Heart left ventricle (tissue), 16 donors: ENCODE data around the gene CLGN. TPM values are rescaled to one million over a fixed set of nuclear protein-coding genes. Genes with fewer than 3 reads are reported as not detected.
A peak's percentile ranks its signal among the peaks of the same experiment; 100 is the strongest.

Experiments
- ATAC-seq, 4 donors: fragments of 200-7000 bp; cut with Tn5 transposase; one replicate each; pipeline ENCODE4 v1.9.1; 2020 to 2022; ENCODE audit warnings: moderate library complexity in 4 of 4, mild to moderate bottlenecking in 3 of 4, moderate number of reproducible peaks in 1 of 4
- DNase-seq, 5 donors: peaks; one replicate each; pipeline ENCODE4 v3.0.0-alpha.2; 2020
- H3K27ac ChIP-seq, 12 donors: fragments of 200-600 bp; sonication (generic) in 4 of 12; one replicate each; pipeline versions ENCODE4 v1.5.0 to v1.8.0; 2016 to 2022; ENCODE audit warnings: mild to moderate bottlenecking in 2 of 12
- H3K27me3 ChIP-seq, 9 donors: fragments of 200-600 bp; sonication (generic) in 2 of 9; one replicate each; pipeline versions ENCODE4 v1.5.1 to v1.8.0; 2016 to 2022; ENCODE audit warnings: mild to moderate bottlenecking in 3 of 9
- H3K36me3 ChIP-seq, 9 donors: fragments of 200-600 bp; sonication (generic) in 2 of 9; one replicate each; pipeline versions ENCODE4 v1.5.0 to v1.8.0; 2018 to 2022; ENCODE audit warnings: mild to moderate bottlenecking in 2 of 9
- H3K4me1 ChIP-seq, 12 donors: fragments of 200-600 bp; sonication (generic) in 4 of 12; one replicate each; pipeline versions ENCODE4 v1.5.0 to v1.8.0; 2016 to 2022; ENCODE audit warnings: mild to moderate bottlenecking in 3 of 12
- H3K4me3 ChIP-seq, 12 donors: fragments of 200-600 bp; sonication (generic) in 4 of 12; one replicate each; pipeline versions ENCODE4 v1.5.0 to v1.8.0; 2017 to 2022; ENCODE audit warnings: mild to moderate bottlenecking in 9 of 12, moderate library complexity in 4 of 12
- H3K9me3 ChIP-seq, 12 donors: fragments of 200-600 bp; sonication (generic) in 4 of 12; one replicate each; pipeline versions ENCODE4 v1.5.0 to v1.8.0; 2016 to 2022; ENCODE audit warnings: mild to moderate bottlenecking in 1 of 12
- CTCF ChIP-seq, 12 donors: fragments of 200-600 bp; sonication (generic) in 4 of 12; IDR thresholded peaks; one replicate each; pipeline versions ENCODE4 v1.5.0 to v1.8.0; 2018 to 2022; ENCODE audit warnings: antibody characterized with exemption in 12 of 12, mild to moderate bottlenecking in 5 of 12
- POLR2A ChIP-seq, 2 donors: fragments of 450-650 bp; IDR thresholded peaks; one replicate each; pipeline ENCODE4 v1.6.1; 2017; ENCODE audit warnings: antibody characterized with exemption in 2 of 2, mild to moderate bottlenecking in 2 of 2, moderate library complexity in 2 of 2
- WGBS, 4 donors: extraction: QIAGEN DNeasy Blood & Tissue Kit in 2 of 4; methylation state at CpG; one replicate each; pipeline versions ENCODE4 v1.1.5 to v1.1.7; 2013 to 2018; 5-methylcytosine and 5-hydroxymethylcytosine counted together
- intact Hi-C, 10 donors: fragments of 100-400 bp; cut with DNase I; formaldehyde crosslinking; loops; one replicate each; pipeline versions ENCODE4 v1.11.1 to v1.14.2; 2022
- polyA plus RNA-seq, 2 donors: library from polyadenylated mRNA; stranded (reverse); fragments of 200-250 nt; gene quantifications; one replicate each; pipeline ENCODE4 v1.2.3, GENCODE V29; 2013
- total RNA-seq, 9 donors: library from RNA; depleted of rRNA in 2 of 9; stranded (reverse); fragments of >200 nt in 2 of 9; fragmentation: NEBNext Ultra II Directional in 3 of 9; extraction: Animal tissue kit (Norgen Biotek cat#: 25700) in 3 of 9; gene quantifications; one replicate each; pipeline versions ENCODE4 v1.1.0 to v1.2.4, GENCODE V29; 2016 to 2023
- donor health status: ischemic (EF 13 %, LVEDD 7.1; RV severe dilation, severe dysfunction).
- donor health status: healthy with polysubstance abuse.
- donor health status: DM: no; HTN: yes; CAD: no.
- donor health status: DM: no; HTN: no; CAD: no.
- donor health status: ischemic (EF 25% LVEDD 6.9; RV normal size, moderate dysfunction).
- donor health status: ischemic (EF 25% LVEDD 5.7; RV mildly dilated, moderate dysfunction).
- donor health status: healthy.
- donor health status: DM: yes; HTN: yes; CAD: no.
- donor health status: ischemic (EF 35%, LVEDD 5.7; RV mildly dilated, moderate dysfunction).
- donor health status: nonischemic (EF 11% LVEDD 7.7; RV severe dilation, severe dysfunction).
- donor health status: DM: yes; HTN: yes; CAD: no.
- donor health status: PGD.
- donor health status: ischemic (EF 29% LVEDD 5.4; RV normal size, mild dysfunction).
- donor health status: nonischemic (EF 23%, LVEDD 6.1; RV moderate dilation, normal function).

CLGN gene
- total and polyA plus RNA-seq, 11 donors = 29.0 to 86.4 (median 57.0) TPM

DNA sequence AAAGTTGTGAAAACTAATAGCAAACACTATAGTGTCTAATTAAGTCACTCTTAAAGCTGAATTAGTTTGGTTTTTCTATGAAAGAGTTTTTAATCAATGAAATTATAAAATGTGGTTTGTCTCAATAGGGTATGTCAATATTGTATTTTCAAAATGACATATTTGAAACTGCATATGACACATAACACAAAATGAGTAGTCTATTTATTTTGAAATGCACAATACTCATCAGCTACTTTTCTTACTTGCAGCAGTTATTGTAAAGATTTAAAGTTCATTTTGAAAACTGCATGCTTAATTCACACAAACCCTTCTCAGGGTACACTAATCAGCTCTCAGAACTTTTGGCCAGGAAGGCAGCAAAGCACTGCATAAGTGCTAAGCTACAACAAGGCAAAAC is 21.2 kb downstream of the CLGN start:
- Histone ChIP-seq H3K27me3 (no peaks in the 10 kb centered on the region), H3K9me3 (no peaks in the 10 kb centered on the region)

DNA sequence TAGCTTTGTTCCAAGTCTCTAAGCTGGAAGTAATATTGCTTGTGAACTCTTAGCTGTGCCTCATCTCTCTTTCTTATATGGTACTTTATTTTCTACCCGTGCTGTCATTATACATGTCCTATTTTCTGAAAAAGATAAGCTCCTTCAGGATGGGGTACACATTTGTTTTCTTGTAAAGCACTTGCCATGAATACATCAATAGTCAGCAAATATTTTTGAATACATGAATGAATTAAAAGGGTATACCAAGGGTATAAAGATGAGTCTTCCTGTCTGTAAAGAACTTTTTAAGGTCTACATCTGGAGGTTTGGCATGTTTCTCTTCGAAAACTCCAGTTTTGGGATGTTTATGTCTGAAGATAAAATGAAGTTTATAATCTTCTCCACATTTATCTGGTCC is 27.3 kb downstream of the CLGN start:
- Histone ChIP-seq H3K27ac (no peak overlapping the region), H3K9me3 (no peaks in the 10 kb centered on the region), H3K36me3 (peaks cover 0 to 27% (median 0%) of the 10 kb centered on the region in 9 donors), H3K27me3 (no peaks in the 10 kb centered on the region), H3K4me1 (no peaks in the 10 kb centered on the region), H3K4me3 (no peak overlapping the region)
- ATAC-seq = no peak
- no peak for DNase-seq
- TF ChIP-seq CTCF (IDR thresholded peaks at IDR 0.05) = no peak
- TF ChIP-seq POLR2A (IDR thresholded peaks at IDR 0.05) = no peak
- 64 to 77% (median 72%) methylated on average over 2 of the region's 2 CpGs for WGBS, 4 donors
- intact Hi-C loops = no loop called here

More for the DNA sequence above, 21.2 kb downstream of the CLGN start:
- intact Hi-C loops = no loop called here
- Histone ChIP-seq H3K27ac (no peak overlapping the region), H3K4me1 (no peaks in the 10 kb centered on the region), H3K36me3 (peaks cover 0 to 11% (median 0%) of the 10 kb centered on the region in 9 donors), H3K4me3 (no peak overlapping the region)
- no peak for ATAC-seq
- DNase-seq = no peak
- TF ChIP-seq POLR2A (IDR thresholded peaks at IDR 0.05) = no peak
- no peak for TF ChIP-seq CTCF (IDR thresholded peaks at IDR 0.05)

DNA sequence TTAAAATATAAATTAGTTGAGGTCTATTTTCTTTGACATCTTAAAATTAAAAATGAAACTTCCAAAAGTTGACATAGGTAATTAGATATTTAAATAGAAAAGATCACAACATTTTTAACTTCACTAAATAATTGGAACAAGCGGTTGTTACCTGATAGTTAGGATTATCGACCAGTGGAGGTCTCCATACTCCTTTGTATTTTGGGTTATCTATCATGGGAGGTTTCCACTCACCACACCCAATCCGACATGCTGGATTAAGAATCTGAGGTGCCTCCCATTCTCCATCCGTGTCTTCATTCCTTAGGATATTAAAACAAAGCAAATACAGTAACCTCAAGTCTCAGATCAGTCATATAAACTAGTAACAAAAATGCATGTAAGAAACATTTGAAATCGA is 31.8 kb downstream of the CLGN start:
- DNase-seq = no peak
- H3K27me3 ChIP-seq = no peaks in the 10 kb centered on the region
- H3K36me3 ChIP-seq = peaks cover 0 to 50% (median 0%) of the 10 kb centered on the region in 9 donors
- H3K27ac ChIP-seq = no peak overlapping the region
- intact Hi-C loops = no loop called here
- WGBS, 4 donors = 69 to 78% (median 75%) methylated on average over 5 of the region's 5 CpGs
- no peak for ATAC-seq
- TF ChIP-seq POLR2A (IDR thresholded peaks at IDR 0.05) (no peak), CTCF (IDR thresholded peaks at IDR 0.05) (no peak)
- no peaks in the 10 kb centered on the region for H3K4me1 ChIP-seq
- no peak overlapping the region for H3K4me3 ChIP-seq
- H3K9me3 ChIP-seq = no peaks in the 10 kb centered on the region

- no peak overlapping the region for H3K4me3 ChIP-seq
- H3K27me3 ChIP-seq = no peaks in the 10 kb centered on the region
- H3K4me1 ChIP-seq = peaks cover 0 to 7% (median 0%) of the 10 kb centered on the region in 12 donors
- peak; percentile 44 to 72 (median 67) for ATAC-seq
- no peaks in the 10 kb centered on the region for H3K9me3 ChIP-seq
- 45 to 53% (median 50%) methylated on average over 1 of the region's 1 CpG for WGBS, 4 donors
- intact Hi-C loops = loop anchor here in 1 of 10 donors (5.0 kb wide), 1 partner anchor 39 kb away; the partner anchor contains the start of gene CLGN
- peak overlapping the region in 3 of 12 donors; percentile 11 to 18 (median 13) for H3K27ac ChIP-seq
- H3K36me3 ChIP-seq = peaks cover 0 to 25% (median 0%) of the 10 kb centered on the region in 9 donors
- no peak for DNase-seq
- TF ChIP-seq POLR2A (IDR thresholded peaks at IDR 0.05) (no peak), CTCF (IDR thresholded peaks at IDR 0.05) (no peak)
Observed at GRCh38 chr4:140388015-140388414, 39.4 kb downstream of the CLGN start.
